HepG2 (cell line): ENCODE data around the gene PPIP5K2.
"Not testable (repeated sequence)": the region's sequence is repeated elsewhere in the genome, so short reads cannot be mapped to it uniquely, and the experiment has no call there.

Experiments
- ARNTL ChIP-seq: sonication (generic); formaldehyde crosslinking; IDR thresholded peaks from 2 replicates; pipeline ENCODE4 v1.4.0; 2020; ENCODE audit warnings: mild to moderate bottlenecking, missing genetic modification reagents
- JDP2 ChIP-seq: sonication (generic); formaldehyde crosslinking; IDR thresholded peaks from 2 replicates; pipeline ENCODE4 v1.8.1; 2022; ENCODE audit warnings: missing genetic modification reagents, borderline replicate concordance
- JUND ChIP-seq: sonication (generic); formaldehyde crosslinking; IDR thresholded peaks from 2 replicates; pipeline ENCODE4 v1.8.0; 2022; ENCODE audit warnings: mild to moderate bottlenecking, missing genetic modification reagents
- ONECUT2 ChIP-seq: sonication (generic); formaldehyde crosslinking; IDR thresholded peaks from 2 replicates; pipeline ENCODE4 v1.4.0; 2020; ENCODE audit warnings: missing genetic modification reagents
- PHF8 ChIP-seq: sonication (generic); formaldehyde crosslinking; IDR thresholded peaks from 2 replicates; pipeline ENCODE4 v1.5.0; 2020; ENCODE audit warnings: missing genetic modification reagents
- POLR2A ChIP-seq, 2 experiments: IDR thresholded peaks; 2 replicates each; pipeline ENCODE4 v1.6.1; 2011; ENCODE audit warnings: low read depth in 2 of 2, low read length in 2 of 2, mild to moderate bottlenecking in 1 of 2, moderate library complexity in 1 of 2; ENCODE audit not compliant: insufficient read depth in 1 of 2
- RARA ChIP-seq: IDR thresholded peaks from 2 replicates; pipeline ENCODE4 v1.6.1; 2016; ENCODE audit warnings: missing genetic modification reagents, missing compliant biosample characterization
- SRF ChIP-seq: IDR thresholded peaks from 2 replicates; pipeline ENCODE4 v1.6.1; 2011; ENCODE audit warnings: mild to moderate bottlenecking, low read depth, low read length, moderate library complexity
- ZZZ3 ChIP-seq: sonication (generic); formaldehyde crosslinking; IDR thresholded peaks from 2 replicates; pipeline ENCODE4 v1.4.0; 2020; ENCODE audit warnings: missing genetic modification reagents, mild to moderate bottlenecking, borderline replicate concordance
- TF ChIP-seq, protein P1 (sequence below), 2 experiments: sonication (generic) in 1 of 2; formaldehyde crosslinking in 1 of 2; IDR thresholded peaks; 2 replicates each; pipeline versions ENCODE4 v1.4.0 to v1.6.1; 2018 to 2020; ENCODE audit warnings: missing genetic modification reagents in 2 of 2, borderline replicate concordance in 1 of 2, low read depth in 1 of 2, mild to moderate bottlenecking in 1 of 2, missing biosample characterization in 1 of 2
- TF ChIP-seq, protein P2 (sequence below): sonication (generic); formaldehyde crosslinking; IDR thresholded peaks from 2 replicates; pipeline ENCODE4 v1.5.0; 2020; ENCODE audit warnings: mild to moderate bottlenecking, missing genetic modification reagents, moderate library complexity
- TF ChIP-seq, protein P3 (sequence below): sonication (generic); formaldehyde crosslinking; IDR thresholded peaks from 2 replicates; pipeline ENCODE4 v1.4.0; 2020; ENCODE audit warnings: missing genetic modification reagents, borderline replicate concordance

DNA sequence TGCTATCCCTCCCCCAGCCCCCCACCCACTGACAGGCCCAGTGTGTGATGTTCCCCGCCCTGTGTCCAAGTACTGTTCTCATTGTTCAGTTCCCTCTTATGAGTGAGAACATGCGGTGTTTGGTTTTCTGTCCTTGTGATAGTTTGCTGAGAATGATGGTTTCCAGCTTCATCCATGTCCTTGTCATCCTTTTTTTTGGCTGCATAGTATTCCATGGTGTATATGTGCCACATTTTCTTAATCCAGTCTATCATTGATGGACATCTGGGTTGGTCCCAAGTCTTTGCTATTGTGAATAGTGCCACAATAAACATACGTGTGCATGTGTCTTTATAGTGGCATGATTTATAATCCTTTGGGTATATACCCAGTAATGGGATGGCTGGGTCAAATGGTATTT is 84.9 kb downstream of the PPIP5K2 start:
- not testable (repeated sequence) for TF ChIP-seq ARNTL (CRISPR knock-in tag); ZZZ3 (CRISPR knock-in tag); SRF; JUND (CRISPR knock-in tag); ONECUT2 (CRISPR knock-in tag); PHF8; RARA (CRISPR knock-in tag); POLR2A (IDR thresholded peaks at IDR 0.05; ENCODE audit: insufficient read depth in 1 of 2, low read depth in 2 of 2, low read length in 2 of 2); JDP2 (CRISPR knock-in tag)
- TF ChIP-seq, protein P1, sequence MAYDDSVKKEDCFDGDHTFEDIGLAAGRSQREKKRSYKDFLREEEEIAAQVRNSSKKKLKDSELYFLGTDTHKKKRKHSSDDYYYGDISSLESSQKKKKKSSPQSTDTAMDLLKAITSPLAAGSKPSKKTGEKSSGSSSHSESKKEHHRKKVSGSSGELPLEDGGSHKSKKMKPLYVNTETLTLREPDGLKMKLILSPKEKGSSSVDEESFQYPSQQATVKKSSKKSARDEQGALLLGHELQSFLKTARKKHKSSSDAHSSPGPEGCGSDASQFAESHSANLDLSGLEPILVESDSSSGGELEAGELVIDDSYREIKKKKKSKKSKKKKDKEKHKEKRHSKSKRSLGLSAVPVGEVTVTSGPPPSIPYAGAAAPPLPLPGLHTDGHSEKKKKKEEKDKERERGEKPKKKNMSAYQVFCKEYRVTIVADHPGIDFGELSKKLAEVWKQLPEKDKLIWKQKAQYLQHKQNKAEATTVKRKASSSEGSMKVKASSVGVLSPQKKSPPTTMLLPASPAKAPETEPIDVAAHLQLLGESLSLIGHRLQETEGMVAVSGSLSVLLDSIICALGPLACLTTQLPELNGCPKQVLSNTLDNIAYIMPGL (CRISPR knock-in tag; IDR thresholded peaks at IDR 0.05; ENCODE audit: borderline replicate concordance in 1 of 2, low read depth in 1 of 2), result not testable (repeated sequence)
- TF ChIP-seq, protein P2, sequence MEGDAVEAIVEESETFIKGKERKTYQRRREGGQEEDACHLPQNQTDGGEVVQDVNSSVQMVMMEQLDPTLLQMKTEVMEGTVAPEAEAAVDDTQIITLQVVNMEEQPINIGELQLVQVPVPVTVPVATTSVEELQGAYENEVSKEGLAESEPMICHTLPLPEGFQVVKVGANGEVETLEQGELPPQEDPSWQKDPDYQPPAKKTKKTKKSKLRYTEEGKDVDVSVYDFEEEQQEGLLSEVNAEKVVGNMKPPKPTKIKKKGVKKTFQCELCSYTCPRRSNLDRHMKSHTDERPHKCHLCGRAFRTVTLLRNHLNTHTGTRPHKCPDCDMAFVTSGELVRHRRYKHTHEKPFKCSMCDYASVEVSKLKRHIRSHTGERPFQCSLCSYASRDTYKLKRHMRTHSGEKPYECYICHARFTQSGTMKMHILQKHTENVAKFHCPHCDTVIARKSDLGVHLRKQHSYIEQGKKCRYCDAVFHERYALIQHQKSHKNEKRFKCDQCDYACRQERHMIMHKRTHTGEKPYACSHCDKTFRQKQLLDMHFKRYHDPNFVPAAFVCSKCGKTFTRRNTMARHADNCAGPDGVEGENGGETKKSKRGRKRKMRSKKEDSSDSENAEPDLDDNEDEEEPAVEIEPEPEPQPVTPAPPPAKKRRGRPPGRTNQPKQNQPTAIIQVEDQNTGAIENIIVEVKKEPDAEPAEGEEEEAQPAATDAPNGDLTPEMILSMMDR, result not testable (repeated sequence)
- TF ChIP-seq, protein P3, sequence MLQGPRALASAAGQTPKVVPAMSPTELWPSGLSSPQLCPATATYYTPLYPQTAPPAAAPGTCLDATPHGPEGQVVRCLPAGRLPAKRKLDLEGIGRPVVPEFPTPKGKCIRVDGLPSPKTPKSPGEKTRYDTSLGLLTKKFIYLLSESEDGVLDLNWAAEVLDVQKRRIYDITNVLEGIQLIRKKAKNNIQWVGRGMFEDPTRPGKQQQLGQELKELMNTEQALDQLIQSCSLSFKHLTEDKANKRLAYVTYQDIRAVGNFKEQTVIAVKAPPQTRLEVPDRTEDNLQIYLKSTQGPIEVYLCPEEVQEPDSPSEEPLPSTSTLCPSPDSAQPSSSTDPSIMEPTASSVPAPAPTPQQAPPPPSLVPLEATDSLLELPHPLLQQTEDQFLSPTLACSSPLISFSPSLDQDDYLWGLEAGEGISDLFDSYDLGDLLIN (CRISPR knock-in tag), result not testable (repeated sequence)
